AG09309 (cell line): Measurements from ENCODE around the gene C6orf120.

ENCODE experiments used
- DNase-seq: peaks from one replicate; pipeline ENCODE4 v3.0.0-alpha.2; 2010; ENCODE audit warnings: low read depth
- H3K4me3 ChIP-seq: 2 replicates; pipeline ENCODE4 v1.5.1; 2011; ENCODE audit warnings: mild to moderate bottlenecking, low read depth, low read length, moderate library complexity; ENCODE audit not compliant: control insufficient read depth
- CTCF ChIP-seq: IDR thresholded peaks from 2 replicates; pipeline ENCODE4 v1.5.1; 2011; ENCODE audit warnings: mild to moderate bottlenecking, low read depth, low read length, inconsistent platforms; ENCODE audit not compliant: insufficient read depth, control insufficient read depth; ENCODE audit errors: missing control alignments

C6orf120 gene

DNA sequence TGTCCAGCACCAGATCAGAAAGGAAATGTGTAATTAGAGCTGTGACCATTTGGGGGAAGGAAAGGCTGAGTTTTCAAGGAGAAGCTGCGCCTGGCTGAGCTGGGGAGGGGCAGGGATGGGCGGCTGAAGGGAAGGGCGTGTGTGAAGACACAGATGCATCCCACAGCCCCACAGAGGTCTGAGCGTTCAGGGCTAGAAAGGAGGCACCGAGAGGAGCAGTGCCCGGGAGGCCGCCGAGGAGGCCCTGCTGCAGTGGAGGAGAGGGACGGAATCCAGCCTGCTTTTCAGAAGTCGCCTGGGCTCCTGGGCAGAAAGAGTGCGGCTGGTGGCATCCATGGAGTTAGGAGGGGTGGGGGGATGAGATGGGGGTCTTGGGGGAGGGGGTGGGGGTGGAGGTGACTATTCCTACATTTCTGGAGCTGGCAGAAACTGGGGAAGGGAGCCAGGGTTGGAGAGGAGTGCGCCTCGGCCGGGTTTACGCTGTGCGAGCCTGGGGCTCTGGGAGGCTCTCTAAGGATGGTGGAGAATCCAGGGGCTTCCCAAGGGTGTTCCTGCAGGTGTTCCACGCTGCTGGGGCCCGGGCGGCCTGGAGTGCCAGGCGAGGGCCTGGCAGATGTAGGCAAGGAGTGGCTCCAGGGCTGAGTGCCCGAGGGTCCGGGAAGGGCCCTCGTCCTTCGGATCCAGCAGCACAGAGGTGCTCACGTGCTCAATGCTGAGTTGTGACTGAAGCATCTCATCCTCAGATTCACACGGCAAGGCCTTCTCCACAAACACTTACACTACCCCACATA, 41.9 kb upstream of the C6orf120 start:
- DNase-seq, result no peak
- TF ChIP-seq CTCF, result no peak
- H3K4me3 ChIP-seq, result no peak overlapping the region

DNA sequence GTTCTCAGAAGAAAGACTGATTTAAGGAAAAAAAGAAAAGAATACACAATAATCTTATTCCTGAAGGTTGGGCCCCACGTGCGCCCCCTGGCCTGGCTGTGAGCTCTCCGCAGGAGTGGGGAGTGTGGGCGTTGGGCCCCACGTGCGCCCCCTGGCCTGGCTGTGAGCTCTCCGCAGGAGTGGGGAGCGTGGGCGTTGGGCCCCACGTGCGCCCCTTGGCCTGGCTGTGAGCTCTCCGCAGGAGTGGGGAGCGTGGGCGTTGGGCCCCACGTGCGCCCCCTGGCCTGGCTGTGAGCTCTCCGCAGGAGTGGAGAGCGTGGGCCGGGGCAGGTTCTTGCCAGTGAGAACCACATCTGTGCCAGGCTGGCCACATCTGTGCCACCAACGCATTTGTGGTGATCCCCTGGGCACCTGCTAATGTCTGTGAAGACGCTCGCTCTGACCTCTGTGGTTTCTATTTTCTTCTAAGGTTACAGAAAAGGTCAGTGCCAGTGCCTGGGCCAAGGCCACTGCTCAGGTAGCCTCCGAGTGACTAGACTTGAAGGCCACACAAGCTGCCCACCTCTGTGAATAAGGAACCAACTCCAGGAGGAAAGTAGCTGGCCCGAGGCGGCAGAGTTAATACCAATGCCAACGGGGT, 41.1 kb upstream of the C6orf120 start:
- DNase-seq, result no peak
- H3K4me3 ChIP-seq, result no peak overlapping the region
- no peak for TF ChIP-seq CTCF

DNA sequence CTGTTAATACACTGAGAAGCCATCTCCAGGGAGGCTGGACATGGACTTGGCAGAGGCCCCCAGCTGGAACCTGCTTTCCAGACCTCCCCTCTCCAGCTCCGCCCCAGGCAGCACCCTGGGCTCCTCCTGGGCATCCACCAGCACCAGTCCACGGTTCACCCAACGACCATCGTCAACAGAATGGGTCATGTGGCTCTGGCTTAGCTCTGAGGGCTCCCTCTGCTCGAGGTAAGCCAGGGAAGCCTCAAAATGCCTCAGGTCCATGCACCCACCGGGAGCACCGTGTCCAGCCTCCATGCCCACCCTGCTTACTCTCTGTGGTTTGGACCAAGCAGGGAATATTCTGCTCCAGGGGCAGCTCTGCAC, 40.6 kb upstream of the C6orf120 start:
- no peak for DNase-seq
- H3K4me3 ChIP-seq, result no peak overlapping the region
- no peak for TF ChIP-seq CTCF

GRCh38 chr6:169663468-169663867, 38.5 kb upstream of the C6orf120 start:
- no peak for DNase-seq
- no peak for TF ChIP-seq CTCF
- no peak overlapping the region for H3K4me3 ChIP-seq

GRCh38 chr6:169664227-169664626, 37.7 kb upstream of the C6orf120 start:
- no peak for TF ChIP-seq CTCF
- DNase-seq, result no peak
- H3K4me3 ChIP-seq, result no peak overlapping the region

DNA sequence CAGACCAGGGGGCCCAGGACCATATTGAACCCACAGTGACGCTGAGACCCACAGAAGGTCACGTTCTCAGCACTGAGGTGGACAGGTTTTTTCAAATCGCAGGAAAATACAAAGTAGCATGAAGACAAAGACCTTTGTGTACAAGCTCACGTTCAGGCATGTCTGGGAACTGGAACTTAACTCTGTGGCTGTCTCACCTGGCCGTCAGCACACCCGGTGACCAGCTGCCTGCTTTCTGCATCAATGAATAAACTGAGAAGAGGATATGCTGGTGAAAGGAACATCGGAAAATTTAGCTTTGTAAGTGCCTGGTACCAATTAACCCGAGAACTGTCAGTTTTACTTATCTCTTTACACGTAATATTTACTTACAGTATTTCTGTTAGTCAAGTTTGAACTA, 36.6 kb upstream of the C6orf120 start:
- DNase-seq, result no peak
- H3K4me3 ChIP-seq, result no peak overlapping the region
- TF ChIP-seq CTCF, result no peak

GRCh38 chr6:169666441-169666840, 35.5 kb upstream of the C6orf120 start:
- no peak for DNase-seq
- no peak for TF ChIP-seq CTCF

More at GRCh38 chr6:169666441-169666840, 35.5 kb upstream of the C6orf120 start:
- H3K4me3 ChIP-seq, result no peak overlapping the region
